Endothelial cell of umbilical vein (primary cell): ENCODE measurements around the gene MUC13. TPM values are rescaled to one million over a fixed set of nuclear protein-coding genes. Genes with fewer than 3 reads are reported as not detected.

Experiments used
- BruUV-seq: library from RNA; stranded (reverse); fragments of 400-500 nt; replicated peaks from 2 replicates; lab custom pipeline; 2021; lab: Mats Ljungman, UMichigan
- CTCF ChIA-PET: fragments of 300-600, 350-600 bp; sonication (Branson Sonifier 250); formaldehyde crosslinking; loops from one replicate; lab custom pipeline; 2021; ENCODE audit warnings: antibody characterized with exemption, inconsistent platforms; lab: Charles Lee
- POLR2A ChIA-PET: fragments of 300-600, 350-600 bp; sonication (Branson Sonifier 250); formaldehyde crosslinking; loops from one replicate; lab custom pipeline; 2021; ENCODE audit warnings: antibody characterized with exemption, inconsistent platforms; lab: Charles Lee
- DNase-seq: peaks from one replicate; pipeline ENCODE4 v3.0.0-alpha.2; 2011; ENCODE audit warnings: low read depth, low spot score
- FAIRE-seq: peaks from 2 replicates; lab custom pipeline; 2011; peaks lifted over from hg19 to GRCh38; lab: Jason Lieb, UNC
- H2AFZ ChIP-seq: 2 replicates; pipeline ENCODE4 v1.6.0; 2012; ENCODE audit warnings: low read depth, low read length, control low read depth, inconsistent platforms
- H3K27ac ChIP-seq: 2 replicates; pipeline ENCODE4 v1.5.1; 2011; ENCODE audit warnings: low read depth, mild to moderate bottlenecking, control low read depth, low read length, moderate library complexity; ENCODE audit not compliant: insufficient read depth
- H3K27me3 ChIP-seq, 2 experiments: 2 replicates each; pipeline versions ENCODE4 v1.6.0 to v1.6.1; 2011; ENCODE audit warnings: low read length in 2 of 2, mixed read lengths in 1 of 2; ENCODE audit not compliant: control insufficient read depth in 2 of 2, insufficient read depth in 2 of 2
- H3K36me3 ChIP-seq, 2 experiments: 2 replicates in 1 of 2; 3 replicates in 1 of 2; pipeline ENCODE4 v1.5.1; 2011; ENCODE audit warnings: low read length in 2 of 2, mild to moderate bottlenecking in 1 of 2, moderate library complexity in 1 of 2; ENCODE audit not compliant: control insufficient read depth in 2 of 2, insufficient read depth in 2 of 2; ENCODE audit errors: extremely low read depth in 1 of 2
- H3K4me1 ChIP-seq: 3 replicates; pipeline ENCODE4 v1.5.1; 2011; ENCODE audit warnings: mild to moderate bottlenecking, low read length; ENCODE audit not compliant: control insufficient read depth, insufficient read depth; ENCODE audit errors: extremely low read depth
- H3K4me2 ChIP-seq: 2 replicates; pipeline ENCODE4 v1.6.1; 2011; ENCODE audit warnings: low read length, control low read depth, mixed read lengths; ENCODE audit not compliant: insufficient read depth
- H3K4me3 ChIP-seq, 3 experiments: fragments of 200-600 bp in 1 of 3; sonication (generic), shearing (Covaris generic) in 1 of 3; replicated peaks in 1 of 3; 2 replicates each; pipeline ENCODE4 v1.5.1; 2011 to 2016; ENCODE audit warnings: control low read depth in 3 of 3, low read length in 3 of 3, mild to moderate bottlenecking in 2 of 3, inconsistent platforms in 1 of 3, low read depth in 1 of 3, moderate library complexity in 1 of 3; ENCODE audit not compliant: insufficient read depth in 1 of 3
- H3K79me2 ChIP-seq: 2 replicates; pipeline ENCODE4 v1.6.0; 2012; ENCODE audit warnings: low read length, inconsistent platforms; ENCODE audit not compliant: control insufficient read depth, insufficient read depth
- H3K9ac ChIP-seq: replicated peaks from 2 replicates; pipeline ENCODE3; 2011; ENCODE audit warnings: low read length, control low read depth; ENCODE audit not compliant: insufficient read depth; ENCODE audit errors: extremely low read depth
- H3K9me1 ChIP-seq: replicated peaks from 3 replicates; pipeline ENCODE4 v1.6.0; 2011; ENCODE audit warnings: mild to moderate bottlenecking, low read length; ENCODE audit not compliant: control insufficient read depth, insufficient read depth; ENCODE audit errors: extremely low read depth
- H3K9me3 ChIP-seq: replicated peaks from 2 replicates; pipeline ENCODE4 v1.5.1; 2012; ENCODE audit warnings: low read length, inconsistent platforms; ENCODE audit not compliant: control insufficient read depth, insufficient read depth
- H4K20me1 ChIP-seq: replicated peaks from 2 replicates; pipeline ENCODE3; 2011; ENCODE audit warnings: mild to moderate bottlenecking, low read length; ENCODE audit not compliant: control insufficient read depth, insufficient read depth; ENCODE audit errors: extremely low read depth
- CTCF ChIP-seq, 2 donors: IDR thresholded peaks; 1 replicate in 1 of 2; 2 replicates in 1 of 2; pipeline ENCODE4 v1.5.1; 2011; ENCODE audit warnings: low read length in 2 of 2, mild to moderate bottlenecking in 2 of 2, moderate library complexity in 2 of 2, control low read depth in 1 of 2, inconsistent platforms in 1 of 2, low read depth in 1 of 2; ENCODE audit not compliant: insufficient read depth in 1 of 2; ENCODE audit errors: extremely low read depth in 1 of 2
- EZH2 ChIP-seq: IDR thresholded peaks from 2 replicates; pipeline ENCODE4 v1.6.1; 2012; ENCODE audit warnings: borderline replicate concordance, low read depth, mild to moderate bottlenecking, moderate library complexity, low read length, inconsistent platforms; ENCODE audit not compliant: severe bottlenecking
- FOS ChIP-seq: IDR thresholded peaks from 2 replicates; pipeline ENCODE4 v1.6.1; 2011; ENCODE audit warnings: mild to moderate bottlenecking, low read length, moderate library complexity, borderline replicate concordance; ENCODE audit not compliant: insufficient read depth
- GATA2 ChIP-seq: IDR thresholded peaks from 2 replicates; pipeline ENCODE4 v1.7.0; 2011; ENCODE audit warnings: low read depth, mild to moderate bottlenecking, moderate library complexity, mixed read lengths, low read length; ENCODE audit not compliant: insufficient read length, insufficient read depth
- JUN ChIP-seq: IDR thresholded peaks from 2 replicates; pipeline ENCODE4 v1.6.1; 2011; ENCODE audit warnings: borderline replicate concordance, low read depth; ENCODE audit not compliant: insufficient read length, insufficient read depth
- MAX ChIP-seq: IDR thresholded peaks from 2 replicates; pipeline ENCODE4 v1.6.1; 2011; ENCODE audit not compliant: insufficient read depth, insufficient read length
- MYC ChIP-seq: IDR thresholded peaks from one replicate; pipeline ENCODE4 v1.6.1; 2011; ENCODE audit warnings: mild to moderate bottlenecking, low read depth, low read length
- POLR2A ChIP-seq: IDR thresholded peaks from 2 replicates; pipeline ENCODE4 v1.6.1; 2012; ENCODE audit warnings: low read depth, mild to moderate bottlenecking, control low read depth, low read length
- POLR2AphosphoS5 ChIP-seq: IDR thresholded peaks from 2 replicates; pipeline ENCODE4 v1.6.1; 2012; ENCODE audit warnings: low read depth, mild to moderate bottlenecking, control low read depth, low read length, moderate library complexity; ENCODE audit not compliant: insufficient read depth
- dilution Hi-C: fragments of 300-500 bp; cut with MboI; formaldehyde crosslinking; loops from one replicate; pipeline ENCODE4 v1.15.0; 2019; ENCODE audit warnings: low sequenced_read_pairs; ENCODE audit not compliant: extremely low pct_ligation_motif_present
- intact Hi-C: fragments of 100-400 bp; cut with micrococcal nuclease; formaldehyde crosslinking; loops from one replicate; pipeline ENCODE4 v1.10.0; 2022
- polyA plus RNA-seq, 4 experiments: library from polyadenylated mRNA; depleted of rRNA in 3 of 4; stranded (reverse) in 3 of 4; unstranded in 1 of 4; fragments of >200 nt; gene quantifications; 2 replicates each; pipeline versions ENCODE4 v1.2.1 to v1.2.3, GENCODE V29; 2011 to 2012; ENCODE audit warnings: missing spikeins in 1 of 4
- total RNA-seq: library from RNA; stranded (reverse); gene quantifications from 2 replicates; pipeline ENCODE4 v1.2.3, GENCODE V29; 2021

The MUC13 gene
- total and polyA plus RNA-seq, 2 donors (not counting 3 experiments of a cell fraction or from before 2014, with no cell fraction given), result not detected

GRCh38 chr3:124916837-124917409, 17.6 kb downstream of the MUC13 start:
- Histone ChIP-seq H3K9me3 (no peaks in the 10 kb centered on the region), H4K20me1 (no peaks in the 10 kb centered on the region), H3K9me1 (no peaks in the 10 kb centered on the region), H3K27ac (no peak overlapping the region), H3K36me3 (no peaks in the 10 kb centered on the region), H2AFZ (no peak overlapping the region), H3K4me3 (no peak overlapping the region), H3K4me1 (no peaks in the 10 kb centered on the region), H3K27me3 (peaks cover 6 to 12% of the 10 kb centered on the region in 2 experiments), H3K9ac (no peak overlapping the region), H3K4me2 (no peak overlapping the region), H3K79me2 (no peaks in the 10 kb centered on the region)
- no peak for TF ChIP-seq MAX
- TF ChIP-seq EZH2, result peak; percentile 32
- intact Hi-C loops (no loop called here), dilution Hi-C loops (no loop called here)
- no TSS peak for BruUV-seq
- DNase-seq, result peak; percentile 9
- ChIA-PET POLR2A (no interaction called here), CTCF (interaction anchor here (0.8 to 2.2 kb wide), 4 partner anchors 10 to 351 kb away, joined by 3 to 7 read pairs (median 4); no protein-coding TSS in a partner anchor)
- FAIRE-seq, result no peak

GRCh38 chr3:124915254-124915653, 19.3 kb downstream of the MUC13 start:
- no peaks in the 10 kb centered on the region for H3K36me3 ChIP-seq
- H2AFZ ChIP-seq, result no peak overlapping the region
- no peak overlapping the region for H3K27ac ChIP-seq
- H3K27me3 ChIP-seq, result peaks cover 10 to 15% of the 10 kb centered on the region in 2 experiments
- CTCF ChIA-PET, result interaction anchor here (1.8 to 1.9 kb wide), 2 partner anchors 14 to 154 kb away, joined by 4 to 7 read pairs; no protein-coding TSS in a partner anchor
- no peak overlapping the region for H3K4me3 ChIP-seq
- DNase-seq, result no peak
- POLR2A ChIA-PET, result no interaction called here
- BruUV-seq, result no TSS peak
- no peak overlapping the region for H3K9ac ChIP-seq
- no peak overlapping the region for H3K4me2 ChIP-seq
- H3K4me1 ChIP-seq, result no peaks in the 10 kb centered on the region
- dilution Hi-C loops, result no loop called here
- intact Hi-C loops, result no loop called here
- H3K9me1 ChIP-seq, result no peaks in the 10 kb centered on the region
- TF ChIP-seq POLR2AphosphoS5, result no peak
- no peak for TF ChIP-seq GATA2
- TF ChIP-seq MYC, result no peak
- TF ChIP-seq MAX, result no peak
- no peak for TF ChIP-seq POLR2A
- TF ChIP-seq CTCF (IDR thresholded peaks at IDR 0.05; ENCODE audit: extremely low read depth in 1 of 2, insufficient read depth in 1 of 2, low read depth in 1 of 2, low read length in 2 of 2), result no peak
- no peak for TF ChIP-seq FOS
- no peak for TF ChIP-seq EZH2
- no peak for TF ChIP-seq JUN
- no peaks in the 10 kb centered on the region for H3K9me3 ChIP-seq
- no peaks in the 10 kb centered on the region for H4K20me1 ChIP-seq
- no peaks in the 10 kb centered on the region for H3K79me2 ChIP-seq
- FAIRE-seq, result no peak
